ENCODE data around the gene CAP2. TPM values are rescaled to one million over a fixed set of nuclear protein-coding genes. Genes with fewer than 3 reads are reported as not detected.
"Not testable (repeated sequence)": the region's sequence is repeated elsewhere in the genome, so short reads cannot be mapped to it uniquely, and the experiment has no call there.

CAP2 gene
- total RNA-seq, 2 experiments from 2014 or later = not detected

GRCh38 chr6:17408081-17408480 is 14.7 kb downstream of the CAP2 start:
- Mint-ChIP-seq H3K9me3 (peaks cover 2% of the 10 kb centered on the region), H3K27me3 (peaks cover 3% of the 10 kb centered on the region), H3K4me1 (ENCODE audit: low read depth) (no peaks in the 10 kb centered on the region), H3K27ac (no peak overlapping the region), H3K4me3 (no peak overlapping the region), H3K36me3 (no peaks in the 10 kb centered on the region)
- no peak for DNase-seq
- intact Hi-C loops (cut with micrococcal nuclease) = no loop called here
- ChIA-PET CTCF (no interaction called here), POLR2A (no interaction called here)

GRCh38 chr6:17410281-17410680 is 16.9 kb downstream of the CAP2 start:
- no peak for DNase-seq
- Mint-ChIP-seq H3K4me3 (no peak overlapping the region), H3K27me3 (peaks cover 3% of the 10 kb centered on the region), H3K36me3 (no peaks in the 10 kb centered on the region), H3K9me3 (peaks cover 2% of the 10 kb centered on the region), H3K4me1 (ENCODE audit: low read depth) (no peaks in the 10 kb centered on the region), H3K27ac (no peak overlapping the region)
- CTCF ChIA-PET = no interaction called here
- intact Hi-C loops (cut with micrococcal nuclease) = no loop called here
- POLR2A ChIA-PET = no interaction called here

GRCh38 chr6:17413313-17413750 is 19.9 kb downstream of the CAP2 start:
- peaks cover 11% of the 10 kb centered on the region for H3K27me3 Mint-ChIP-seq
- CTCF ChIA-PET = no interaction called here
- no peaks in the 10 kb centered on the region for H3K36me3 Mint-ChIP-seq
- no peaks in the 10 kb centered on the region for H3K4me1 Mint-ChIP-seq (ENCODE audit: low read depth)
- intact Hi-C loops (cut with micrococcal nuclease) = no loop called here
- peaks cover 2% of the 10 kb centered on the region for H3K9me3 Mint-ChIP-seq
- H3K27ac Mint-ChIP-seq = no peak overlapping the region
- DNase-seq = no peak
- POLR2A ChIA-PET = no interaction called here
- H3K4me3 Mint-ChIP-seq = no peak overlapping the region

GRCh38 chr6:17414395-17414794 is 21.0 kb downstream of the CAP2 start:
- H3K36me3 Mint-ChIP-seq; H3K4me3 Mint-ChIP-seq; POLR2A ChIA-PET; H3K27ac Mint-ChIP-seq; H3K9me3 Mint-ChIP-seq; DNase-seq; CTCF ChIA-PET; H3K4me1 Mint-ChIP-seq (ENCODE audit: low read depth); intact Hi-C loops (cut with micrococcal nuclease): not testable (repeated sequence)
- peaks cover 11% of the 10 kb centered on the region for H3K27me3 Mint-ChIP-seq

GRCh38 chr6:17415321-17415720 is 21.9 kb downstream of the CAP2 start:
- Mint-ChIP-seq H3K36me3 (no peaks in the 10 kb centered on the region), H3K9me3 (peaks cover 2% of the 10 kb centered on the region), H3K27ac (no peak overlapping the region), H3K4me3 (no peak overlapping the region), H3K27me3 (peaks cover 12% of the 10 kb centered on the region), H3K4me1 (ENCODE audit: low read depth) (no peaks in the 10 kb centered on the region)
- DNase-seq = no peak
- ChIA-PET POLR2A (no interaction called here), CTCF (no interaction called here)
- intact Hi-C loops (cut with micrococcal nuclease) = no loop called here

- DNase-seq = no peak
- Mint-ChIP-seq H3K27me3 (peaks cover 12% of the 10 kb centered on the region), H3K4me1 (ENCODE audit: low read depth) (no peaks in the 10 kb centered on the region), H3K27ac (no peak overlapping the region), H3K36me3 (no peaks in the 10 kb centered on the region), H3K9me3 (no peaks in the 10 kb centered on the region), H3K4me3 (no peak overlapping the region)
- POLR2A ChIA-PET = no interaction called here
- CTCF ChIA-PET = no interaction called here
- intact Hi-C loops (cut with micrococcal nuclease) = no loop called here
Observed at GRCh38 chr6:17416806-17417205, 23.4 kb downstream of the CAP2 start.

GRCh38 chr6:17417817-17418216 is 24.4 kb downstream of the CAP2 start:
- Mint-ChIP-seq H3K36me3 (no peaks in the 10 kb centered on the region), H3K27me3 (peaks cover 10% of the 10 kb centered on the region), H3K4me3 (no peak overlapping the region), H3K27ac (no peak overlapping the region), H3K4me1 (ENCODE audit: low read depth) (no peaks in the 10 kb centered on the region), H3K9me3 (no peaks in the 10 kb centered on the region)
- CTCF ChIA-PET = no interaction called here
- no peak for DNase-seq
- POLR2A ChIA-PET = no interaction called here
- intact Hi-C loops (cut with micrococcal nuclease) = no loop called here

- ChIA-PET POLR2A (no interaction called here), CTCF (no interaction called here)
- H3K36me3 Mint-ChIP-seq = no peaks in the 10 kb centered on the region
- H3K4me1 Mint-ChIP-seq (ENCODE audit: low read depth) = no peaks in the 10 kb centered on the region
- DNase-seq = no peak
- intact Hi-C loops (cut with micrococcal nuclease) = no loop called here
- H3K27ac Mint-ChIP-seq = no peak overlapping the region
- H3K27me3 Mint-ChIP-seq = peaks cover 10% of the 10 kb centered on the region
- no peak overlapping the region for H3K4me3 Mint-ChIP-seq
- H3K9me3 Mint-ChIP-seq = no peaks in the 10 kb centered on the region
Observed at GRCh38 chr6:17418281-17419188, 25.1 kb downstream of the CAP2 start.

- CTCF ChIA-PET = no interaction called here
- Mint-ChIP-seq H3K27me3 (peaks cover 10% of the 10 kb centered on the region), H3K27ac (no peak overlapping the region), H3K36me3 (no peaks in the 10 kb centered on the region), H3K4me1 (ENCODE audit: low read depth) (no peaks in the 10 kb centered on the region), H3K4me3 (no peak overlapping the region), H3K9me3 (no peaks in the 10 kb centered on the region)
- intact Hi-C loops (cut with micrococcal nuclease) = no loop called here
- POLR2A ChIA-PET = no interaction called here
- no peak for DNase-seq
Observed at GRCh38 chr6:17419189-17419575, 25.8 kb downstream of the CAP2 start.

GRCh38 chr6:17420368-17420767 is 27.0 kb downstream of the CAP2 start:
- POLR2A ChIA-PET = no interaction called here
- Mint-ChIP-seq H3K36me3 (no peaks in the 10 kb centered on the region), H3K4me3 (no peak overlapping the region), H3K27ac (no peak overlapping the region), H3K9me3 (no peaks in the 10 kb centered on the region), H3K4me1 (ENCODE audit: low read depth) (no peaks in the 10 kb centered on the region), H3K27me3 (peaks cover 10% of the 10 kb centered on the region)
- intact Hi-C loops (cut with micrococcal nuclease) = no loop called here
- CTCF ChIA-PET = no interaction called here
- no peak for DNase-seq

- no peak for DNase-seq
- Mint-ChIP-seq H3K4me1 (ENCODE audit: low read depth) (no peaks in the 10 kb centered on the region), H3K4me3 (no peak overlapping the region), H3K27me3 (peaks cover 6% of the 10 kb centered on the region), H3K9me3 (no peaks in the 10 kb centered on the region), H3K27ac (no peak overlapping the region), H3K36me3 (no peaks in the 10 kb centered on the region)
- intact Hi-C loops (cut with micrococcal nuclease) = no loop called here
- ChIA-PET POLR2A (no interaction called here), CTCF (no interaction called here)
Observed at GRCh38 chr6:17421406-17421805, 28.0 kb downstream of the CAP2 start.

GRCh38 chr6:17423026-17423425 is 29.6 kb downstream of the CAP2 start:
- peaks cover 5% of the 10 kb centered on the region for H3K27me3 Mint-ChIP-seq
- CTCF ChIA-PET = no interaction called here
- no peak overlapping the region for H3K27ac Mint-ChIP-seq
- H3K4me1 Mint-ChIP-seq (ENCODE audit: low read depth) = no peaks in the 10 kb centered on the region
- DNase-seq = no peak
- H3K4me3 Mint-ChIP-seq = no peak overlapping the region
- POLR2A ChIA-PET = no interaction called here
- intact Hi-C loops (cut with micrococcal nuclease) = no loop called here
- H3K9me3 Mint-ChIP-seq = no peaks in the 10 kb centered on the region
- no peaks in the 10 kb centered on the region for H3K36me3 Mint-ChIP-seq

GRCh38 chr6:17427062-17427461 is 33.7 kb downstream of the CAP2 start:
- no peak for DNase-seq
- ChIA-PET CTCF (no interaction called here), POLR2A (no interaction called here)
- Mint-ChIP-seq H3K36me3 (no peaks in the 10 kb centered on the region), H3K27ac (no peak overlapping the region), H3K4me3 (no peak overlapping the region), H3K4me1 (ENCODE audit: low read depth) (no peaks in the 10 kb centered on the region), H3K9me3 (no peaks in the 10 kb centered on the region), H3K27me3 (peaks cover 3% of the 10 kb centered on the region)
- intact Hi-C loops (cut with micrococcal nuclease) = no loop called here
